CD4-positive, alpha-beta T cell treated with Interferon gamma for 1 hour (primary cell): ENCODE results near the gene SOX4.

Source experiments
- DNase-seq: peaks from one replicate; pipeline ENCODE4 v3.0.0-alpha.2; 2020

Gene SOX4

DNA sequence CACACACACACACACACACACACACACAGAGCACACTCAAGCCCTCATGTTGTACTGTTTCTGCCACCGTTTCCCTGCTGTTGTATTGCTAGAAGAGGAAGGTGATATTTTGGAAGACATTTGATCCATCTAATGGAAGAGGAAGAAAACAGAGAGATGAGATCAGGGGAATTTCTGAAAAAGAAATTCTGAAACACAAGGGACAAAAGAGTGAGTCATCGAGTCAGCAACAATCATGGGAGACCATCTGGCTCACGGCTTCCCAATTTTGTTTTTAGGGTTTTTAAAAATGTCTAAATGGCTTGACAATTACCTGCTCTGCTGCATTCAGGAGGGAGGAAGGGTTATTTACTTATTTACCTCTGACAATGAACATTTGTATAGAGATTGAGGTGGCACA is 22.0 kb downstream of the SOX4 start:
- no peak for DNase-seq

DNA sequence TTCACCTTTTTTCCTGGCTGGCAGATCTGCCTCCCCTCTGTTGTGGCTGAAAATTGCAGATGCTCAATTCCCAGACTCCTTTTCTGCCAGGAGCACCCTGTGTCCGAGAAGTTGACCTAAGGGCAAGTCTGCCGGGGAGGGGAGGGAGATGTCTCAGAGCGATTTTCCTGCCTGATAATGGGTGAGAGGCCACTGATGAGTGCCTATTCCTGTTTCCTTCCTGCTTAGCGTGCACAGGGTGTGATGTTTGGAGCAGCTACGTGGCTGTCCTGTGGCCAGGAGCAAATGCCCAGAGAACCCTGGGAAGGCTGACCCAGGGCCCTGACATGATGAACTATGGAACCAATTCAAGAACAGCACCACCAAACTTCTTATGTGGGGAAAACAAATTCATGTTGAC is 22.5 kb downstream of the SOX4 start:
- no peak for DNase-seq

DNA sequence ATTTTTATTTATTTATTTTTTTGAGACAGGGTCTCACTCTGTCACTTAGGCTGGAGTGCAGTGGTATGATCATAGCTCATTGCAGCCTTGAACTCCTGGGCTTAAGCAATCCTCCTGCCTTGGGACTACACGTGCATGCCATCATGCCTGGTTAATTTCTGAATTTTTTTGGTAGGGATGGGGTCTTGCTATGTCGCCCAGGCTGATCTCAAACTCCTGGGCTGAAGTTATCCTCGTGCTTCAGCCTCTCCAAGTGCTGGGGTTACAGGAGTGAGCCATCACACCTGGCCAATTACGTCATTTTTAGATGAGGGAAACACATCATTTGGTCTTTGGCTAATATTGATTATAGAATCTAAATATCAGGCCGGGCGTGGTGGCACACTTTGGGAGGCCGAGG is 32.1 kb downstream of the SOX4 start:
- no peak for DNase-seq

DNA sequence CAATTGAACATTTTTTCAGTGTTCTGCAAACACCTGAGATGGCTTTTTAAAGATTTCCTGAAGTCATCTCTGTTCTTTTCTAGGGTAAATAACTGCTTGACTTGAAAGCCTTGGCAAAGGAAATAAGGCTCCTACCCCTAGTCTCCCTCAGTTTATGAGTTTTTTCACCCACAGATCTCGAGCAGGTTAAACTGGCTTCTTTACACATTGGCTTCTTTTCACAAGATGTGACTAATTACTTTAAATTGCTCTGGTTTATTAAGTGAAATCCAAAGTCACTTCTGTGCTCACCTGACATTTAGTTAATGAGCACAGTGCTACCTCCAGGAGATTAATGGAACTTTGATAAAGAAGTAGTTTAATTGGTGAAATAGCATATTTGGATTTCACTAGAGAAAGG is 33.2 kb downstream of the SOX4 start:
- DNase-seq: no peak

DNA sequence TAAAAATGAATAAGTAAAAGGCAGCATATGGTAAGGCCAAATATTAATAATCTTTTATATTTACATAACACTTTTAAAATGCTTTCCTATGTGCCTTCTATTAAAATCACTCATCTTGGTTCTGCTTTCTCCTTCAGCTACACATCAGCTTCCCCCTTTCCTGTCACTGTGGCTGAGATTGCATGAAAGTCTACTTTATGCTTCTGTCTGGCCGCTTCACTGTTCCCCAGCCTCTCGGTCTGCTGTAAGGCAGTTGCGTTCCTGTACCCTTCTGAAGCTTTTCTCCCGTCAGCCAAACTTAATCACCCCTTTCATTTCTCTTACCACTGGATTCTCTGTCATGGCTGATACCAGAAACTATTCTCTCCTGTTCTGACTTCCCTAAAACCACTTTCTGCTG is 34.6 kb downstream of the SOX4 start:
- no peak for DNase-seq

DNA sequence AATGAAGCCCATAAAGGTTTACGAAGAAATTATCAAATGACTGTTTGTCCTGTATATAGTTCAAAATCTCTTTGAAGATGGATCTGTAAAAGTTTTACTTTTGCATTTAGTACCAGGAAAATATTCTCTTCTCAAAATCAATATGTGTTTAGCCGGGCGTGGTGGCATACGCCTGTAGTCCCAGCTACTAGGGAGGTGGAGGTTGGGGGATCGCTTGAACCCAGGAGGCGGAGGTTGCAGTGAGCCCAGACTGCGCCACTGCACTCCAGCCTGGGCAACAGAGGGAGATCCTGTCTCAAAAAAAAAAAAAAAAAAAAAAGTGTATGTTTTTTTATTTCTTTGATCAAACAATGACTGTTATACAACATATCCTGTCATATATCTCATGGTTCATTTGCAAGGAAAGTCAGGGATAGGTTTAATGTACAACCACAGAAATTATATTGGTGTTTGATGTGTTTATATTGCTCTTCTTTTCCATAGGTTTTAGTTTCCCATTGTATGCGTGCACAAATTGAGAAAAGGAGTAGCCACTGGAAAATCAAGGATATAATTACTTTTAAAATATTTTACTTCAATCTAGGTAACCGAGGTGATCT is 40.1 kb downstream of the SOX4 start:
- no peak for DNase-seq

DNA sequence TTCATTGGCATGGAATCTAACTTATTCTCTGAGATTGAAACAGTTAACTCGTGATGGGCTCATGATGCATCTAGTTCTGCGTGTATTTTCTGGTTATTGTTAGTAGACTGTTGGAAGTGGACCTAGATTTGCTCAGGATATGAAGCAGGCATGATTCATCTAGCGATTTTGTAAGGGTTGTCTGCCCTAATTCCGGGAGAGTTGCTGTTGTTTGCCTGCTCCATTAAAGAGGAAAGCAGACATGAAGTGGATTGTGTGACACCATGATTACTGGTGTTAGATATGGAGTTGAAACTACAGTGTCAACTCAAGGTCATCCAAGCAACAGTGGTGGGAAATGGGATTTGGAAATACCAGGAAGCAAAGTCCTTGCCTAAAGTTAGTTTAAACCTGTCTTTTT is 41.0 kb downstream of the SOX4 start:
- no peak for DNase-seq

DNA sequence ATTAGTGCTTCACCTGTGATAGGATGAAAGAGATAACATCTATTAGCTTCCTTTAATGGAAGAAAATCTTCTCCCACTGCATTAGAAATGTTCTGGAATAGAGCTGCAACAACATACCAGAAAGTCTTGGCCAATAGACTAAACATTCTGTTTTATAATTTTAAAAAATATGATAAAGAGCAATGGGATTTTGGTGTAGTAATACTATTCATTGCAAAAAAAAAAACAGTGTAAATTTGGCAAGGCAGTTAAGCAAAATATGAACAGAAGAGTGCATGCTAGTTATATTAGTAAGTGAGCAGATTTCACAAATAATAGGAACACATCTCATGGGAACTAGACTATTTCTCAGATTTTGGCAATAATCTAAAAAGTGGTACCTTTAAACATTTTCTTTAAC is 43.3 kb downstream of the SOX4 start:
- no peak for DNase-seq

DNA sequence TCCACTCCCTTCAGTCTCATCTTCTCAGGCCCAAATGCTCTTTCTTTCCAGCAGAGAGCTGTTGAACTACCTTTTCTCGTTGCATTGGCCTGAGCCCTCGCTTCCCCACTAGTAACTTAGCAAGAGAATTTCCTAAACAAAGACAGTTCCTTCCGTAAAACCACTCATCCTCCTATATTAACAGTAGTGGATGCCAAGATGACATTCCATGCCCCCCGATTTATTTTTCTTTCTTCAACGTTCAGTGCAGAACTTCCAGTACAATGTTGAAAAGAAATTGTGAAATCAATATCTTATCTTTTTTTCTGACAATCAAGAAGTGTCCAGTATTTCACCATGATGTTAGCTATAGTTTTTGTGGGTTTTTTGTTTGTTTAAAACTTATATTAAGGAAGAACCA is 45.8 kb downstream of the SOX4 start:
- no peak for DNase-seq
